A172 (cell line): Measurements from ENCODE around the gene OR2A25. TPM values are rescaled to one million over a fixed set of nuclear protein-coding genes. Genes with fewer than 3 reads are reported as not detected.

ENCODE experiments used
- DNase-seq: peaks from one replicate; pipeline ENCODE4 v3.0.0-alpha.2; 2015; ENCODE audit warnings: low spot score
- total RNA-seq: library from RNA; depleted of rRNA; stranded (reverse); fragments of >200 nt; shearing (Covaris generic); gene quantifications from 2 replicates; pipeline ENCODE4 v1.2.3, GENCODE V29; 2014; rRNA removed

OR2A25 gene
- total RNA-seq, 1 experiment from 2014 or later, result not detected

DNA sequence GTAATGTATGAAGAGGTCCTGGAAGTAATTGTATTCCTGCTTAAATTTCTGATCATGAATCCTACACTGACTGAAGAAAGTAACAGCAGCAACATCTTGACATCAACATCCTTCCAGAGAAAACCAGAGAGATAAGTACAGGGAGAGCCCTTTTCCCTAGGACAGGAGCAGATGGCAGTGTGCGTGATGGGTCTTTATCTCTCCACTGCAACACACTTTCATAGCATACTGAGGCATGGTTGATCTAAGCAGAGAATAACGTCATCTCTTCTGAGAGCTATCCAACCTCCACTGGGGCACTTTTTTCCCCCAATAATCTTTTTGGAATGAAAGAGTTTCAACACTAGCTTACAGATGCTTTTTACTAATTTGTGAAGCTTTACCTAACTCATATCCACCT is 342 bp downstream of the OR2A25 start:
- no peak for DNase-seq

DNA sequence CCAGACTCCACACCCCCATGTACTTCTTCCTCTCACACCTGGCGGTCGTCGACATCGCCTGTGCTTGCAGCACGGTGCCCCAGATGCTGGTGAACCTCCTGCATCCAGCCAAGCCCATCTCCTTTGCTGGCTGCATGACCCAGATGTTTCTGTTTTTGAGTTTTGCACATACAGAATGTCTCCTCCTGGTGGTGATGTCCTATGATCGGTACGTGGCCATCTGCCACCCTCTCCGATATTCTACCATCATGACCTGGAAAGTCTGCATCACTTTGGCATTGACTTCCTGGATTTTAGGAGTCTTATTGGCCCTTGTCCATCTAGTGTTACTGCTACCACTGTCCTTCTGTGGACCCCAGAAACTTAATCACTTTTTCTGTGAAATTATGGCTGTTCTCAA is 4.8 kb downstream of the OR2A25 start:
- no peak for DNase-seq

DNA sequence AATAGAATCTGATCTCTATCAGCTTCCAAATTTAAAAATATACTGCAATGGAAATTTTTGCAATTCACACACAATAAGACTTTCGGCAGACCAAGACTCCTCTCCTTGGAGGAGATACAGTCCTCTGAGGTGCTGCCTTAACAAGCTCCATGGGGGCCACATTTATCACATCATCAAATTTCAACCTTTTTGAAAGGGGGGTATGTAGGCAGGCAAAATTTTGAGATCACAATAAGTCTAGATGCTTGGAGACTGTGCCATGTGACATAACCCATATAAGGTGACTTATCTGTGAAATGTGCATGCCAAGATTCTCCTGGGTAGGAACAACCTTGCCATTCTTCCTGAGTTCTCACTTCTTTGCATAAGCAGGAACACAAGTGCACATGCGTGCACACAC is 16.4 kb downstream of the OR2A25 start, which contains the start of gene OR2A12:
OR2A12 (plus strand) TSS at position 301 of the 400 bp plus-strand sequence. CDS start 8,830 bp downstream, outside the sequence.
- DNase-seq, result no peak

DNA sequence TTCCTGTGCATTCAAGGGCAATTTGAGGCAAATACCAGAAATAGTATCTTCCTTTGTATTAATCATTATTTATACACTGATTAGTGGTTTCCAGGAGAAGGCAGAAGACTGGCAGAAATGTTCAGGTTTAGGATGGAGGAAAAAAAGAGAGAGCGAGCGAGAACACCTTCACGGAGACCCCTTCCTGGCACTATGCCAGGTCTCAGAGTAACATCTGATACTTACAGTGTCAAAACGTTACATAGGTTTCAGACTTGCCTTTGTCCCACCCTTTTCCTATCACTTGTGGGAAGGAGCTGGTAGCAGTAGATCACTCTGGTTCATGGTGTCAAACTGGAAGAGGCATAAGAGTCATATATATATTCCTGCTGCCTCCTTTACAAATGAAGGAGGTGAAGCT is 17.1 kb downstream of the OR2A25 start:
- no peak for DNase-seq

DNA sequence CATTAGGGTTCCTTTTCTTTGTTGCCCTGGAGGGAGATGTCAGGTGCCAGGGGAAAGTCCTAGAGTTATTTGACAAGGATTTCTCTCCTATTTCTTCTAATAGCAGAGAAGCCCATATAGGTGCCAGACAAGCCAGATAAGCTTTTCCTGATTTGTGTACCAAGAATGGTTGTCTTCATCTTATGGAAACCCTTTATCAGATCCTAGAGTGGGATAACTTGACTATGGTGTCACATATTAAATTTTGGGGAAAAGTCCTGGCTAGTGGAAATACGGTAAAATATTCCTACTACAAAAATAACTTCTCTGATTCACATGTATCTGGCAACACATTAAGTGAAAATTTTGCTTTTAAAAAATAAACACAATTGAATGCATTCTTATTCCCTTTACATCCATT is 17.6 kb downstream of the OR2A25 start:
- DNase-seq, result no peak

DNA sequence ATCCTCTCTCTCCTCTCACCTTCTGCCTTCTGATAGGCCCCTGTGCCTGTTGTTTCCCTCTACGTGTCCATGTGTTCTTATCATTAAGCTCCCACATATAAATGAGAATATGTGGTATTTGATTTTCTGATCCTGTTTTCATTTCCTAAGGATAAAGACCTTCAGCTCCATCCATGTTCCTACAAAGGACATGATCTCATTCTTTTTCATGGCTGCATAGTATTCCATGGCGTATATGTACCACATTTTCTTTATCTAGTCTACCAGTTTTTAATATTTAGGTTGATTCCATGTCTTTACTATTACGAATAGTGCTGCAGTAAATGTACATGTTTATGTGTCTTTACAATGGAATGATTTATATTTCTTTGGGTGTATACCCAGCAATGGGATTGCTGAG is 21.1 kb downstream of the OR2A25 start:
- DNase-seq, result no peak

DNA sequence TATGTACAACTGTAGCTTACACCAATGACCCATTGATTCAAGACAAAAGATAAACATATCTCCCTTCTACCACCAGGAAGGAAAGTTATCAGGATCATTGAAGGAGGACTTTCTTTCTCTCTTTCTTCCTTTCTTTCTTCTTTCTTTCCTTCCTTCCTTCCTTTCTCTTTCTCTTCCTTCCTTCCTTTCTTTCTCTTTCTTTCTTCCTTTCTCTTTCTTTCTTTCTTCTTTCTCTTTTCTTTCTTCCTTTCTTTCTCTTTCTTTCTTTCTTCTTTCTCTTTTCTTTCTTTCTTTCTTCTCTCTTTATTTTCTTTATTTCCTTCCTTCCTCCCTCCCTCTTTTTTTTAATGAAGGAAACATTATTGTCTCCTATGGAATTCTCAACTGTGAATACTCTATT is 29.2 kb downstream of the OR2A25 start:
- no peak for DNase-seq

DNA sequence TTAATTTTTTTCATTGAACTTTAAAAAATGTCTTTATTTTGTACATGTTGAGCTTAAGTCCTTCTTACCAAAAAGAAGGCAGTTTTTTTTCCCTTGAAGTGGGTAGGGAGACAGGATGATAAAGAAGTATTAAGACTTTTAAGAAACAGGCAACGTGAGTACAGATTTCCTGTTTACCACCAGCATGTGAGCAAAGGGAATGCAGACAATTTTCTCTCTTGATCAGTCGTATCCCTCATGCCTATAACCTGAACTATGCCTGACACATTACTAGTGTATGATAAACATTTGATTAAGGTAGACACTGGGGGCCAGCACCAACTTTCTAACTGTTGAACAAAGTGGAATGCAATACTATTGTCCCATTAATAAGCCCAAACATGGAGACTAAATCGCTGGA is 31.0 kb downstream of the OR2A25 start:
- no peak for DNase-seq

DNA sequence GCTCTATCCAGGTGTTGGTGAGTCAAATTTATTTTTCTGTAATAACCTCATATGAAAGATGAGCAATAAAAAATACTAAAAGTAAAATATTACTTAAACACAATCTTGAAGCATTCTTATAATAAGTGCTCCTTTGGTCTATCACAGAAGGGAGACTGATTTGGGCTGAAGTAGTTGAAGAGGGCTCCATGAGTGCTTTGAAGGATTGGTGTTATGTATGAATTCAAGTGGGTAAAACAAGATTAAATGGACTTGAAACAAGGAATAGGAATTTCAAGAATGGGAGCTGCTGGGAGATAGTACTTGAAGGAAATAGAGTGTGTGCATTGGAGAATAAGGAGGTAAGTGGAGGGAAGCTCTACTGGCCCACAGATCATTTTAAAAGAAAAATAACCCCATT is 32.4 kb downstream of the OR2A25 start:
- DNase-seq, result no peak

DNA sequence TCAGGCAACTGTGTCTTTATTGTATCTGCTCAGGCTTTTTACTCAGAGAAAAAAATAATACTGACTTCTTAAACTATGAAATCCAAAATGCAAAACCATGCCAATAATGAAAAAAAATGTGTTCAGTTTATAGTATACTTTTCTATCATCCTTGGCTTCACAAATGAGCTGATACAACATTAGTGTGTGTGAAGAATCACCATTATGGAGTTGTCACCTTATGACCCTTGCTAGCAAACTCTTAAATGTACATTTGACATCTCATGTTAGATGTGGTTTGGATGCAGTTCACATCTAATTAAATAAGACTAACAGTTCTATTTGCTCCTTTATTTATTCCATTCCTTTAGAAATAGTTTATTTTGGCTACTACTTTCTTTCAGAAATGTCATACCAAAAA is 35.6 kb downstream of the OR2A25 start:
- no peak for DNase-seq

DNA sequence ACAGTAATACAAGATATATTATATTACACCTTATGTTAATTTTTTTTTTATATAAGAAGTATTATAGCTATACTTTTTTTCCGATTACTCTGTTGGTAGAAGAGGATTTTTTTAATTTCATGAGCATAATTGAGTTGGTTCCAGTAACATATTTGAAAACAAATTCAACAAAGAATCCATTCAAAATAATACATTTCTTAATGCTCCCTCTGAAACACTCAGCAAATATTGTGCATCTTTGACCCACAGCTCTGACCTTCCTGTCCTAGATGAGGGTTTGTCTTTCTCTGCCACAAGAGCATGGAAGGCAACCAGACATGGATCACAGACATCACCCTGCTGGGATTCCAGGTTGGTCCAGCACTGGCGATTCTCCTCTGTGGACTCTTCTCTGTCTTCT is 39.7 kb downstream of the OR2A25 start, which contains the start of gene OR2A2:
OR2A2 (plus strand) TSS at position 301 of the 400 bp plus-strand sequence; CDS start at position 301, 0 bp downstream.
- no peak for DNase-seq

DNA sequence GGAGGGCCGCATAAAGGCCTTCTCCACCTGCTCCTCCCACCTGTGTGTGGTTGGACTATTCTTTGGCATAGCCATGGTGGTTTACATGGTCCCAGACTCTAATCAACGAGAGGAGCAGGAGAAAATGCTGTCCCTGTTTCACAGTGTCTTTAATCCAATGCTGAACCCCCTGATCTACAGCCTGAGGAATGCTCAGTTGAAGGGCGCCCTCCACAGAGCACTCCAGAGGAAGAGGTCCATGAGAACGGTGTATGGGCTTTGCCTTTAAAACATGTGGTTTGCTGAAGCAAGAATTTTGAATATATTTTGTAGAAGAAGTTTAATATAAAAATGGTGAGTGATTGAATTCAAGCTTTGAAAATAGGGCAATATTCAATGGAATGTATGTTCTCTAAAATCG is 40.7 kb downstream of the OR2A25 start:
- DNase-seq, result no peak

DNA sequence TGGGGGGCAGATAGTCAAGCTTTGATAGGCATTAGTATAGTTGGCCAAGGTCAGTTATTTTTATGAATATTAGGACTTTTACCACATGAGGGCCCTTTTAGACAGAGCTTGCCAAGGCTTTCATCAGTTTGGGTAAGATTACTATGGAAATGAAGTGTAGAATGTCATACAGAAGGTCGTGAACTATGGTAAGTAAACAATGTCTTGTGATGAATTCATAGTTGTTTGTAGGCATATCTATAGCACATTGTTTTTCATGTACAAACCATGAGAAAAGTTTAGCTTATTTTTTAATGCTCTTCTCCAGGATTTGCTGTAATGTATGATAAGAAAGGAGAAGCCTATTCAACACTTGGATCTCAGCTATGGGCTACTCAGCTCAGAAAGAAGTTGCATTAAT is 44.0 kb downstream of the OR2A25 start:
- no peak for DNase-seq

DNA sequence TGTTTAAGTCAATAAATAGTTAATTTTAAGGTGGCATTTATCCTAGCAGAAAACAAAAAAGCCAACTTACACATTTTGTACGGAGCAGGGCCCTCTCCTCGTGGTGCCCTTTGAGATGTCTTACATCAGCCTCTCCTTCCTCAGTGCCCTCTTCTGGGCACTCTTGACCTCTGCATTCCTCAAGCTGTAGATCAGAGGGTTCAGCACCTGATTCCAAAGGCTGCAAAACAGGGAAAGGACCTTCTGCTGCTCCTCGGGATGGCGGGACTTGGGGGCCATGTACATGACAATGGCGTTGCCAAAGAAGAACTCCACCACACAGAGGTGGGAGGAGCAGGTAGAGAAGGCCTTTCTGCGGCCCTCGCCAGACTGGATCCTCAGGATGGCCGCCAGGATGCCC is 48.7 kb downstream of the OR2A25 start:
- no peak for DNase-seq

DNA sequence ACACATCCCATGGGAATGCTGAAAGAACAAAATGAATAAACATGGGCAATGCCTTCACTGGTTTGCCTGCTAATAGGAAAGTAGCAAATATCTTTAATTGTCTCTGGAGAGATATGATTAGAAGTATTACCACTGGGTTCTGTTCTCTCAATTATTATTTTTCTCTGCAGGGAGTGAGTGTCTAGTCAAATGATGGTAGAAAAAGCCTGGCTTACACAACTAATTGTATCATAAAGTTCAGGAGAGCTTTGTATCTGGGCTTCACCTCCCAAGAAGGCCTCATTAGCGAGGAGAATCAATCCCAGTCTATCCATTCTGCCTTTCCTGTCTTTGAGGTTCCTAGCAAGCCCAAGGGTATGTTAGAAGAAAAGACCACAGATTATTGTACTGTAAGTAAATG is 53.3 kb downstream of the OR2A25 start, which contains the start of gene OR2A14:
OR2A14 (plus strand) TSS at position 301 of the 400 bp plus-strand sequence. CDS start 5,937 bp downstream, outside the sequence.
- no peak for DNase-seq

Other genes with a start within 250 kb of the OR2A25 start
- 53.5 and 63.2 TPM in 2 replicates for gene TCAF1, start 167.6 kb upstream of the OR2A25 start, total RNA-seq
- not detected in 2 replicates for gene OR2F2, start 134.6 kb upstream of the OR2A25 start, total RNA-seq
- gene OR2F1, start 115.0 kb upstream of the OR2A25 start, total RNA-seq, result not detected in 2 replicates
- gene OR6B1, start 69.5 kb upstream of the OR2A25 start, total RNA-seq, result not detected in 2 replicates
- not detected in 2 replicates for gene OR2A5, start 20.9 kb upstream of the OR2A25 start, total RNA-seq
- not detected in 2 replicates for gene OR2A12, start 16.5 kb downstream of the OR2A25 start, total RNA-seq
- not detected in 2 replicates for gene OR2A2, start 39.8 kb downstream of the OR2A25 start, total RNA-seq
- gene OR2A14, start 53.4 kb downstream of the OR2A25 start, total RNA-seq, result not detected in 2 replicates
- not detected in 2 replicates for gene CTAGE4, start 113.7 kb downstream of the OR2A25 start, total RNA-seq
- gene ARHGEF35, start 126.0 kb downstream of the OR2A25 start, total RNA-seq, result not detected in 2 replicates
- not detected in 2 replicates for gene OR2A42, start 169.8 kb downstream of the OR2A25 start, total RNA-seq
- not detected in 2 replicates for gene OR2A7, start 195.0 kb downstream of the OR2A25 start, total RNA-seq
- gene CTAGE8, start 199.5 kb downstream of the OR2A25 start, total RNA-seq, result not detected in 2 replicates
- not detected in 2 replicates for gene OR2A1, start 242.6 kb downstream of the OR2A25 start, total RNA-seq